NCI-H1694 treated with DMSO at 0.1 percent for 48 hours (cell line): ENCODE data around the gene CFAP92.
A peak's percentile ranks its signal among the peaks of the same experiment; 100 is the strongest.

ENCODE experiments used
- DNase-seq: peaks from one replicate; lab custom pipeline; 2025; lab: John Stamatoyannopoulos, UW

The CFAP92 gene

GRCh38 chr3:128987302-128988100 lies 6.4 kb downstream of the CFAP92 start:
- DNase-seq: no peak

GRCh38 chr3:128984596-128984995 lies 9.3 kb downstream of the CFAP92 start:
- no peak for DNase-seq

- DNase-seq: no peak
Observed at GRCh38 chr3:128983293-128984069, 10.4 kb downstream of the CFAP92 start.

GRCh38 chr3:128975276-128975675 lies 18.6 kb downstream of the CFAP92 start:
- DNase-seq: no peak

- no peak for DNase-seq
Observed at GRCh38 chr3:128973988-128974564, 19.8 kb downstream of the CFAP92 start.

GRCh38 chr3:128971421-128972100 lies 22.3 kb downstream of the CFAP92 start:
- DNase-seq: no peak

- DNase-seq: no peak
Observed at GRCh38 chr3:128970740-128971047, 23.2 kb downstream of the CFAP92 start.

GRCh38 chr3:128969993-128970739 lies 23.7 kb downstream of the CFAP92 start:
- peak; percentile 30 for DNase-seq

GRCh38 chr3:128967748-128968355 lies 26.0 kb downstream of the CFAP92 start:
- no peak for DNase-seq

- no peak for DNase-seq
Observed at GRCh38 chr3:128965818-128966217, 28.1 kb downstream of the CFAP92 start.

GRCh38 chr3:128965280-128965679 lies 28.6 kb downstream of the CFAP92 start:
- no peak for DNase-seq

GRCh38 chr3:128956440-128956839 lies 37.4 kb downstream of the CFAP92 start:
- no peak for DNase-seq

- DNase-seq: peak; percentile 30
Observed at GRCh38 chr3:128950223-128950938, 43.5 kb downstream of the CFAP92 start.

- DNase-seq: no peak
Observed at GRCh38 chr3:128949158-128949557, 44.7 kb downstream of the CFAP92 start.

- DNase-seq: no peak
Observed at GRCh38 chr3:128946411-128946810, 47.5 kb downstream of the CFAP92 start.

GRCh38 chr3:128945878-128946175 lies 48.0 kb downstream of the CFAP92 start:
- no peak for DNase-seq

GRCh38 chr3:128945041-128945877 lies 48.6 kb downstream of the CFAP92 start:
- DNase-seq: no peak

GRCh38 chr3:128942161-128942952 lies 51.5 kb downstream of the CFAP92 start:
- no peak for DNase-seq

- DNase-seq: no peak
Observed at GRCh38 chr3:128940252-128940651, 53.6 kb downstream of the CFAP92 start.
